GM12878 (cell line): ENCODE measurements around the gene PQBP1. TPM values are rescaled to one million over a fixed set of nuclear protein-coding genes. Genes with fewer than 3 reads are reported as not detected.

Experiments used
- CHD1 ChIP-seq: IDR thresholded peaks from 2 replicates; pipeline ENCODE4 v1.6.1; 2012; ENCODE audit warnings: low read depth, low read length, improper control_type of control experiment
- E2F4 ChIP-seq: IDR thresholded peaks from 2 replicates; pipeline ENCODE4 v1.6.1; 2012; ENCODE audit warnings: low read depth, low read length, improper control_type of control experiment
- GATAD2B ChIP-seq: fragments of 450-650 bp; conservative IDR thresholded peaks from 2 replicates; pipeline ENCODE4 v1.6.1; 2017; ENCODE audit warnings: low read depth, mild to moderate bottlenecking, moderate library complexity
- JUND ChIP-seq: IDR thresholded peaks from 2 replicates; pipeline ENCODE4 v1.6.1; 2012; ENCODE audit warnings: low read depth, mild to moderate bottlenecking, low read length, improper control_type of control experiment, moderate library complexity
- KAT2A ChIP-seq: conservative IDR thresholded peaks from 2 replicates; pipeline ENCODE4 v1.6.1; 2011; ENCODE audit warnings: low read depth, low read length; ENCODE audit not compliant: control insufficient read depth
- NBN ChIP-seq: fragments of 450-650 bp; IDR thresholded peaks from 2 replicates; pipeline ENCODE4 v1.6.1; 2016
- NFXL1 ChIP-seq: fragments of 450-650 bp; IDR thresholded peaks from 2 replicates; pipeline ENCODE4 v1.6.1; 2017; ENCODE audit warnings: antibody characterized with exemption, mild to moderate bottlenecking, borderline replicate concordance
- SMAD1 ChIP-seq: fragments of 450-650 bp; IDR thresholded peaks from 2 replicates; pipeline ENCODE4 v1.6.1; 2018; ENCODE audit warnings: mild to moderate bottlenecking, low read depth; ENCODE audit not compliant: partially characterized antibody
- TARDBP ChIP-seq: IDR thresholded peaks from 2 replicates; pipeline ENCODE4 v1.6.1; 2016; ENCODE audit warnings: borderline replicate concordance
- TBL1XR1 ChIP-seq: IDR thresholded peaks from 2 replicates; pipeline ENCODE4 v1.6.1; 2012; ENCODE audit warnings: low read depth, low read length, improper control_type of control experiment
- TCF3 ChIP-seq: IDR thresholded peaks from 2 replicates; pipeline ENCODE4 v1.6.1; 2012; ENCODE audit warnings: low read depth, mild to moderate bottlenecking, low read length, borderline replicate concordance; ENCODE audit not compliant: insufficient read depth
- WRNIP1 ChIP-seq: IDR thresholded peaks from 2 replicates; pipeline ENCODE4 v1.6.1; 2011; ENCODE audit warnings: low read depth, low read length, improper control_type of control experiment, borderline replicate concordance
- polyA plus RNA-seq, 11 experiments: library from polyadenylated mRNA; depleted of rRNA in 4 of 11; unstranded in 6 of 11; stranded (reverse) in 5 of 11; fragments of >200 nt; fragmentation: Nextera tagmentation in 4 of 11; fragmentation: Illumina TruSeq in 1 of 11; extraction: Ambion mirVana in 4 of 11; extraction: Trizol in 1 of 11; gene quantifications; 1 replicate in 1 of 11; 2 replicates in 10 of 11; pipeline versions ENCODE4 v1.2.1 to v1.2.3, GENCODE V29; 2011 to 2016; ENCODE audit warnings: inconsistent platforms in 2 of 11, missing spikeins in 2 of 11, low read depth in 1 of 11
- total RNA-seq, 4 experiments: library from RNA; depleted of rRNA in 3 of 4; stranded (reverse); fragments of >200 nt in 3 of 4; fragmentation: Illumina TruSeq in 1 of 4; extraction: Trizol in 1 of 4; gene quantifications; 2 replicates each; pipeline versions ENCODE4 v1.2.1 to v1.2.3, GENCODE V29; 2013 to 2021
- TF ChIP-seq, protein P1 (sequence below): IDR thresholded peaks from 2 replicates; pipeline ENCODE4 v1.6.1; 2012; ENCODE audit warnings: improper control_type of control experiment, low read depth, low read length; ENCODE audit not compliant: insufficient replicate concordance

The PQBP1 gene
- total and polyA plus RNA-seq, 10 of the 15 experiments (the other 5 are each of a cell fraction or from before 2014, with no cell fraction given) = 12.5 to 74.8 (median 68.5) TPM

DNA sequence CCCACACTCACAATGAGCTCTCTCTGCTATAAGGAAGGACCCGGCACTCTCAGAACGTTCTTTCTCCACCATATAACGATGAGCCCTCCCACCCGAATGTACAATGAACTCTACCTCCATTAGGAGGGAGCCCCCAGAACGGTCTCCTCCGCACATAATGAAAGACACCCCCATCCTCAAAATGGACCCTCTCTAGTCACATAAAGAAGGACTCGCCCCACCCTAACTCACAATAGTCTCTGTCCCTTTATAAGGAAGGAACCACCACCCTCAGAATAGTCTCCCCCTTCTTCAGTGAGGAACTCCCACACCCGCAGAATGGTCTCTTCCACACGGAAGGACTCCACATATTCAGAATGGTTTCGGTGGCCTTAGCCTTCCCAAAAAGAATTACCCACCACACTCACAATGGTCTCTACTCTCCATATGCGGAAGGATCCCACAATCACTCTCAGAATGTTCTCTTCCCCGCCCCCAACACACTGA lies 13.2 kb downstream of the PQBP1 start (continued):
- no peak for TF ChIP-seq KAT2A
- TF ChIP-seq SMAD1 = no peak
- peak; percentile 6; the same call in 1 of the 2 replicates for TF ChIP-seq TCF3
- no peak for TF ChIP-seq NFXL1
- no peak for TF ChIP-seq CHD1
- no peak for TF ChIP-seq TARDBP
- no peak for TF ChIP-seq E2F4
- TF ChIP-seq JUND = 0 out of 2 replicates have a peak, but pooled peaks have one; percentile 10
- TF ChIP-seq, protein P1, sequence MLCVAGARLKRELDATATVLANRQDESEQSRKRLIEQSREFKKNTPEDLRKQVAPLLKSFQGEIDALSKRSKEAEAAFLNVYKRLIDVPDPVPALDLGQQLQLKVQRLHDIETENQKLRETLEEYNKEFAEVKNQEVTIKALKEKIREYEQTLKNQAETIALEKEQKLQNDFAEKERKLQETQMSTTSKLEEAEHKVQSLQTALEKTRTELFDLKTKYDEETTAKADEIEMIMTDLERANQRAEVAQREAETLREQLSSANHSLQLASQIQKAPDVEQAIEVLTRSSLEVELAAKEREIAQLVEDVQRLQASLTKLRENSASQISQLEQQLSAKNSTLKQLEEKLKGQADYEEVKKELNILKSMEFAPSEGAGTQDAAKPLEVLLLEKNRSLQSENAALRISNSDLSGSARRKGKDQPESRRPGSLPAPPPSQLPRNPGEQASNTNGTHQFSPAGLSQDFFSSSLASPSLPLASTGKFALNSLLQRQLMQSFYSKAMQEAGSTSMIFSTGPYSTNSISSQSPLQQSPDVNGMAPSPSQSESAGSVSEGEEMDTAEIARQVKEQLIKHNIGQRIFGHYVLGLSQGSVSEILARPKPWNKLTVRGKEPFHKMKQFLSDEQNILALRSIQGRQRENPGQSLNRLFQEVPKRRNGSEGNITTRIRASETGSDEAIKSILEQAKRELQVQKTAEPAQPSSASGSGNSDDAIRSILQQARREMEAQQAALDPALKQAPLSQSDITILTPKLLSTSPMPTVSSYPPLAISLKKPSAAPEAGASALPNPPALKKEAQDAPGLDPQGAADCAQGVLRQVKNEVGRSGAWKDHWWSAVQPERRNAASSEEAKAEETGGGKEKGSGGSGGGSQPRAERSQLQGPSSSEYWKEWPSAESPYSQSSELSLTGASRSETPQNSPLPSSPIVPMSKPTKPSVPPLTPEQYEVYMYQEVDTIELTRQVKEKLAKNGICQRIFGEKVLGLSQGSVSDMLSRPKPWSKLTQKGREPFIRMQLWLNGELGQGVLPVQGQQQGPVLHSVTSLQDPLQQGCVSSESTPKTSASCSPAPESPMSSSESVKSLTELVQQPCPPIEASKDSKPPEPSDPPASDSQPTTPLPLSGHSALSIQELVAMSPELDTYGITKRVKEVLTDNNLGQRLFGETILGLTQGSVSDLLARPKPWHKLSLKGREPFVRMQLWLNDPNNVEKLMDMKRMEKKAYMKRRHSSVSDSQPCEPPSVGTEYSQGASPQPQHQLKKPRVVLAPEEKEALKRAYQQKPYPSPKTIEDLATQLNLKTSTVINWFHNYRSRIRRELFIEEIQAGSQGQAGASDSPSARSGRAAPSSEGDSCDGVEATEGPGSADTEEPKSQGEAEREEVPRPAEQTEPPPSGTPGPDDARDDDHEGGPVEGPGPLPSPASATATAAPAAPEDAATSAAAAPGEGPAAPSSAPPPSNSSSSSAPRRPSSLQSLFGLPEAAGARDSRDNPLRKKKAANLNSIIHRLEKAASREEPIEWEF = no peak
- no peak for TF ChIP-seq WRNIP1
- no peak for TF ChIP-seq TBL1XR1
- TF ChIP-seq NBN = no peak
- no peak for TF ChIP-seq GATAD2B
